ENCODE results near the gene AKR1B15. TPM values are rescaled to one million over a fixed set of nuclear protein-coding genes. Genes with fewer than 3 reads are reported as not detected.
A peak's percentile ranks its signal among the peaks of the same experiment; 100 is the strongest.
"Not testable (repeated sequence)": the region's sequence is repeated elsewhere in the genome, so short reads cannot be mapped to it uniquely, and the experiment has no call there.

AKR1B15 gene
- total RNA-seq, 1 experiment from 2014 or later: 0.73 TPM

DNA sequence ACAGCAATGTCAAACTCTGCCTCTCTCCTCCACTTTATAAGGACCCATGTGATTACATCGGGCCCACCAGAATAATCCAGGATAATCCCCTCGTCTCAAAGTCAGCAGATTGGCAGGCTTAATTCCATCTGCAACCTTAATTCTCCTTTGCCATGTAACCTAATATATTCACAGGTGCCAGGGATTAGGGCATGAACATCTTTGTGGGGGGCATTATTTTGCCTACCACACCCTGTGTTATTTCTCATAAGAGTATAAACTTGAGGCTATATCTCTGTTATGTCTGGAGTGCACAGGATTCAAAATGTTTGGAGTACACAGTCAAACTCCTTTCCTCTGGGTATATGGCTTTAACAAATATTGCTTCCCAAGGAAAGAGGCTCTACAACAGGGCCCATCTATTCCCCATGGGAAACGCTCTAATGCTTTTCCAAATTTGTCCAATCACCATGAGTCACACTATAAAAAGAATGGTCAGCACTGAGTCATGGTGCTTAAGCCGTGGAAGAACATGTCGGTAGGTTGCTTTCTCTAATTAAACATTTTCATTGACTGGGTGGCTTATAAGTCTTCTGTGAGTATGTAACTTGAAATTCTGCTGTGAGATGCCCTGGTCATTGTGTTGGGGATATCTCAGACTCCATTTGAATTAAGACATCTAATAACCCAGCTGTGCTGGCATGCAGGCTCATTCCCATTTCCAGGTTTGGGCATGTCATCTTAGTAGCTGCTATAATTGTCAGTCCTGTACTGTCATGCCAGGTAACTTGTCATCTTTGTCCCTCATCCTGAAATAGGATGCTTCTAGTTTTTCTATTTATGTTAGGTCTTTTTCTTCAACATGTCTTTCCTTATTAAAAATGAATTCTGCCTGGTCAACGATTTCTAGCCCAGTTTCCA is 33.1 kb upstream of the AKR1B15 start:
- TF ChIP-seq, protein P1, sequence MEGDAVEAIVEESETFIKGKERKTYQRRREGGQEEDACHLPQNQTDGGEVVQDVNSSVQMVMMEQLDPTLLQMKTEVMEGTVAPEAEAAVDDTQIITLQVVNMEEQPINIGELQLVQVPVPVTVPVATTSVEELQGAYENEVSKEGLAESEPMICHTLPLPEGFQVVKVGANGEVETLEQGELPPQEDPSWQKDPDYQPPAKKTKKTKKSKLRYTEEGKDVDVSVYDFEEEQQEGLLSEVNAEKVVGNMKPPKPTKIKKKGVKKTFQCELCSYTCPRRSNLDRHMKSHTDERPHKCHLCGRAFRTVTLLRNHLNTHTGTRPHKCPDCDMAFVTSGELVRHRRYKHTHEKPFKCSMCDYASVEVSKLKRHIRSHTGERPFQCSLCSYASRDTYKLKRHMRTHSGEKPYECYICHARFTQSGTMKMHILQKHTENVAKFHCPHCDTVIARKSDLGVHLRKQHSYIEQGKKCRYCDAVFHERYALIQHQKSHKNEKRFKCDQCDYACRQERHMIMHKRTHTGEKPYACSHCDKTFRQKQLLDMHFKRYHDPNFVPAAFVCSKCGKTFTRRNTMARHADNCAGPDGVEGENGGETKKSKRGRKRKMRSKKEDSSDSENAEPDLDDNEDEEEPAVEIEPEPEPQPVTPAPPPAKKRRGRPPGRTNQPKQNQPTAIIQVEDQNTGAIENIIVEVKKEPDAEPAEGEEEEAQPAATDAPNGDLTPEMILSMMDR (IDR thresholded peaks at IDR 0.05; ENCODE audit: unreplicated experiment): no peak
- no peaks in the 10 kb centered on the region for H3K27me3 Mint-ChIP-seq (ENCODE audit: unreplicated experiment)
- intact Hi-C loops (cut with micrococcal nuclease; ENCODE audit: unreplicated experiment): loop anchor here (10.0 kb wide), 1 partner anchor 151 kb away; no protein-coding TSS in a partner anchor
- H3K4me3 Mint-ChIP-seq (ENCODE audit: low read depth, unreplicated experiment): no peak overlapping the region
- CTCF ChIA-PET: interaction anchor here (0.7 kb wide), 1 partner anchor 83 kb away, joined by 6 read pairs; no protein-coding TSS in a partner anchor
- peak overlapping the region; percentile 18 for H3K27ac Mint-ChIP-seq (ENCODE audit: unreplicated experiment)
- no peak for DNase-seq
- BruUV-seq (replicated peaks): no TSS peak
- H3K4me1 Mint-ChIP-seq (ENCODE audit: low read depth, unreplicated experiment): peaks cover 52% of the 10 kb centered on the region
- H3K9me3 Mint-ChIP-seq (ENCODE audit: low read depth, unreplicated experiment): no peaks in the 10 kb centered on the region
- no peaks in the 10 kb centered on the region for H3K36me3 Mint-ChIP-seq (ENCODE audit: insufficient read depth, unreplicated experiment)

- TF ChIP-seq, protein P1 (IDR thresholded peaks at IDR 0.05; ENCODE audit: unreplicated experiment): peak; percentile 6
- H3K4me3 Mint-ChIP-seq (ENCODE audit: low read depth, unreplicated experiment): no peak overlapping the region
- no peaks in the 10 kb centered on the region for H3K36me3 Mint-ChIP-seq (ENCODE audit: insufficient read depth, unreplicated experiment)
- H3K9me3 Mint-ChIP-seq (ENCODE audit: low read depth, unreplicated experiment): no peaks in the 10 kb centered on the region
- no peak for DNase-seq
- CTCF ChIA-PET: interaction anchor here (1.5 kb wide), 1 partner anchor 32 kb away, joined by 10 read pairs; no protein-coding TSS in a partner anchor
- no peaks in the 10 kb centered on the region for H3K27me3 Mint-ChIP-seq (ENCODE audit: unreplicated experiment)
- intact Hi-C loops (cut with micrococcal nuclease; ENCODE audit: unreplicated experiment): loop anchor here (1.0 to 5.0 kb wide), 3 partner anchors 27 to 432 kb away; no protein-coding TSS in a partner anchor
- no TSS peak for BruUV-seq (replicated peaks)
- no peak overlapping the region for H3K27ac Mint-ChIP-seq (ENCODE audit: unreplicated experiment)
- peaks cover 37% of the 10 kb centered on the region for H3K4me1 Mint-ChIP-seq (ENCODE audit: low read depth, unreplicated experiment)
These were observed 28.8 kb upstream of the AKR1B15 start for GRCh38 chr7:134520130-134520529.

DNA sequence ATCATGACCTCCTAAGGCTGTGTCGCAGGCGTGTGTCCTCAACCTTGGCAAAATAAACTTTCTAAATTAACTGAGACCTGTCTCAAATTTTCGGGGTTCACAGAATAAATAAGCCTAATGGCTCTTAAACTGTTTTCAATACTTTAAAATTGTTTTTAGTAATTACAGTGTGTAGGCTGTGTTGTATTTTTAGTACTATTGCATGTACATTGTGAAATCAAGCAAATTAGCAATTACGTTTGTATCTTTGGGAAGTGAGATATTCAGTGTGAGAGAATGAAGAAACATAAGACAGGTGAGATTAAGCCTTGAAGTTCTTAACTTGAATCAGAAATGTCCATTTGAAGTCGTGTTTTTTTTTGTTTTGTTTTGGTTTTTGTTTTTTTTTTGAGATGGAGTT is 26.3 kb upstream of the AKR1B15 start:
- no TSS peak for BruUV-seq (replicated peaks)

DNA sequence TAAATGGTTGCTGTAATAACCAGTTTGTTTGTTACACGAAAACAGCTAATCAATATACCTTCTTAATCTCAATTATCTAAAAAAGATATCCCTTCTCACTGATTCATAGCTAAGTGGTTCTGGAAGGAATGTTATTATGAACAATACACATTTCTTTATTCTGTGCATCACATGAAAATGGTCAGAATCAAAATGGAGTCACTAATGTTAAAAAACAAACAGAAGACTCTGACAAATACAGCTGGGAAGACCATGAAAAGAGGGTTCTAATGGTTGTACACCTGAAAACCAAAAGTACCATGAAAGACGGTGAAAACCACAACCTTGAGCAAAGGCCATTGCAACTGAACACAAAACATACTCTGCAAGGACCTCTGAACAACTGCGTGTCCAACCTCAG is 23.5 kb upstream of the AKR1B15 start:
- H3K27ac Mint-ChIP-seq (ENCODE audit: unreplicated experiment); H3K9me3 Mint-ChIP-seq (ENCODE audit: low read depth, unreplicated experiment); DNase-seq; BruUV-seq (replicated peaks); H3K27me3 Mint-ChIP-seq (ENCODE audit: unreplicated experiment); H3K4me3 Mint-ChIP-seq (ENCODE audit: low read depth, unreplicated experiment); CTCF ChIA-PET; intact Hi-C loops (cut with micrococcal nuclease; ENCODE audit: unreplicated experiment): not testable (repeated sequence)
- Mint-ChIP-seq H3K36me3 (ENCODE audit: insufficient read depth, unreplicated experiment) (peaks cover 26% of the 10 kb centered on the region), H3K4me1 (ENCODE audit: low read depth, unreplicated experiment) (peaks cover 53% of the 10 kb centered on the region)

More for the DNA sequence above, 26.3 kb upstream of the AKR1B15 start:
- peaks cover 42% of the 10 kb centered on the region for H3K4me1 Mint-ChIP-seq (ENCODE audit: low read depth, unreplicated experiment)
- CTCF ChIA-PET: interaction anchor here (0.8 kb wide), 1 partner anchor 90 kb away, joined by 3 read pairs; no protein-coding TSS in a partner anchor
- no peaks in the 10 kb centered on the region for H3K27me3 Mint-ChIP-seq (ENCODE audit: unreplicated experiment)
- H3K9me3 Mint-ChIP-seq (ENCODE audit: low read depth, unreplicated experiment): no peaks in the 10 kb centered on the region
- peak overlapping the region; percentile 39 for H3K27ac Mint-ChIP-seq (ENCODE audit: unreplicated experiment)
- TF ChIP-seq, protein P1 (IDR thresholded peaks at IDR 0.05; ENCODE audit: unreplicated experiment): no peak
- intact Hi-C loops (cut with micrococcal nuclease; ENCODE audit: unreplicated experiment): loop anchor here (5.0 kb wide), 1 partner anchor 430 kb away; no protein-coding TSS in a partner anchor
- no peak overlapping the region for H3K4me3 Mint-ChIP-seq (ENCODE audit: low read depth, unreplicated experiment)
- no peak for DNase-seq
- H3K36me3 Mint-ChIP-seq (ENCODE audit: insufficient read depth, unreplicated experiment): peaks cover 7% of the 10 kb centered on the region

GRCh38 chr7:134526552-134527248 is 22.2 kb upstream of the AKR1B15 start:
- Mint-ChIP-seq H3K4me1 (ENCODE audit: low read depth, unreplicated experiment) (peaks cover 62% of the 10 kb centered on the region), H3K27ac (ENCODE audit: unreplicated experiment) (peak overlapping the region; percentile 86), H3K4me3 (ENCODE audit: low read depth, unreplicated experiment) (peak overlapping the region; percentile 60), H3K36me3 (ENCODE audit: insufficient read depth, unreplicated experiment) (peaks cover 32% of the 10 kb centered on the region)
- H3K27me3 Mint-ChIP-seq (ENCODE audit: unreplicated experiment); BruUV-seq (replicated peaks); intact Hi-C loops (cut with micrococcal nuclease; ENCODE audit: unreplicated experiment); H3K9me3 Mint-ChIP-seq (ENCODE audit: low read depth, unreplicated experiment); DNase-seq: not testable (repeated sequence)
- CTCF ChIA-PET: interaction anchor here (1.2 to 1.6 kb wide), 4 partner anchors 13 to 94 kb away, joined by 3 to 11 read pairs (median 6); no protein-coding TSS in a partner anchor

Data from Calu3 (cell line).